Neural cell (in vitro differentiated cells): ENCODE results near the gene SPTBN2. TPM values are rescaled to one million over a fixed set of nuclear protein-coding genes. Genes with fewer than 3 reads are reported as not detected.

Experiments used
- H2AFZ ChIP-seq: fragments of 200-600, 300-800 bp; sonication (generic), shearing (Covaris generic); 2 replicates; pipeline ENCODE4 v1.6.0; 2014; ENCODE audit warnings: low read depth, mild to moderate bottlenecking, antibody characterized with exemption, low read length, moderate library complexity
- H3F3A ChIP-seq: fragments of 200-600 bp; shearing (Covaris generic); 2 replicates; pipeline ENCODE4 v1.6.1; 2016; ENCODE audit warnings: mild to moderate bottlenecking, moderate library complexity, mixed read lengths, antibody characterized with exemption, low read length; ENCODE audit not compliant: insufficient read depth, poor library complexity, severe bottlenecking
- H3K27ac ChIP-seq: fragments of 200-600, 300-800 bp; sonication (generic), shearing (Covaris generic); 2 replicates; pipeline ENCODE4 v1.5.1; 2014; ENCODE audit warnings: mild to moderate bottlenecking, low read length, moderate library complexity
- H3K27me3 ChIP-seq: fragments of 300-800, 200-600 bp; sonication (generic), shearing (Covaris generic); 2 replicates; pipeline ENCODE4 v1.6.0; 2014; ENCODE audit warnings: mild to moderate bottlenecking, low read depth, low read length, moderate library complexity; ENCODE audit not compliant: insufficient read depth
- H3K36me3 ChIP-seq: fragments of 300-800, 200-600 bp; sonication (generic), shearing (Covaris generic); 2 replicates; pipeline ENCODE4 v1.5.1; 2014; ENCODE audit warnings: mild to moderate bottlenecking, antibody characterized with exemption, low read length, moderate library complexity; ENCODE audit not compliant: insufficient read depth
- H3K4me2 ChIP-seq: fragments of 300-800, 200-600 bp; sonication (generic), shearing (Covaris generic); 2 replicates; pipeline ENCODE4 v1.6.0; 2014; ENCODE audit warnings: mild to moderate bottlenecking, low read length
- H3K4me3 ChIP-seq: fragments of 300-800, 200-600 bp; sonication (generic), shearing (Covaris generic); 2 replicates; pipeline ENCODE4 v1.5.1; 2014; ENCODE audit warnings: mild to moderate bottlenecking, low read length, moderate library complexity
- H3K79me2 ChIP-seq: fragments of 200-600 bp; shearing (Covaris generic); replicated peaks from 2 replicates; pipeline ENCODE4 v1.6.0; 2014; ENCODE audit warnings: mild to moderate bottlenecking, low read length, moderate library complexity; ENCODE audit not compliant: insufficient read depth
- H3K9ac ChIP-seq: fragments of 300-800, 200-600 bp; sonication (generic), shearing (Covaris generic); 2 replicates; pipeline ENCODE4 v1.6.1; 2016; ENCODE audit warnings: mild to moderate bottlenecking, low read length, mixed read lengths
- H3K9me2 ChIP-seq: fragments of 200-600 bp; shearing (Covaris generic); 2 replicates; pipeline ENCODE4 v1.6.1; 2016; ENCODE audit warnings: mild to moderate bottlenecking, low read length, mixed read lengths; ENCODE audit not compliant: insufficient read depth
- H3K9me3 ChIP-seq: fragments of 200-600, 300-800 bp; sonication (generic), shearing (Covaris generic); 2 replicates; pipeline ENCODE4 v1.6.1; 2016; ENCODE audit warnings: mild to moderate bottlenecking, mixed run types, low read length, moderate library complexity, mixed read lengths
- H4K20me1 ChIP-seq: fragments of 200-600 bp; shearing (Covaris generic); 2 replicates; pipeline ENCODE4 v1.6.1; 2016; ENCODE audit warnings: mild to moderate bottlenecking, mixed run types; ENCODE audit not compliant: insufficient read depth
- EP300 ChIP-seq: fragments of 450-650 bp; conservative IDR thresholded peaks from 2 replicates; pipeline ENCODE4 v1.6.1; 2014; ENCODE audit warnings: antibody characterized with exemption, mild to moderate bottlenecking, moderate library complexity; ENCODE audit not compliant: poor library complexity, severe bottlenecking
- EZH2 ChIP-seq: fragments of 200-600, 300-800 bp; shearing (Covaris generic), sonication (generic); IDR thresholded peaks from 2 replicates; pipeline ENCODE4 v1.6.1; 2014; ENCODE audit warnings: antibody characterized with exemption, low read length, borderline replicate concordance, mild to moderate bottlenecking; ENCODE audit not compliant: insufficient read depth, poor library complexity, severe bottlenecking
- MXI1 ChIP-seq: fragments of 450-650 bp; conservative IDR thresholded peaks from 2 replicates; pipeline ENCODE4 v1.6.1; 2014; ENCODE audit warnings: antibody characterized with exemption, mild to moderate bottlenecking; ENCODE audit not compliant: poor library complexity, severe bottlenecking
- POLR2AphosphoS5 ChIP-seq: IDR thresholded peaks from 2 replicates; pipeline ENCODE4 v1.6.1; 2012
- RAD21 ChIP-seq: fragments of 450-650 bp; conservative IDR thresholded peaks from 2 replicates; pipeline ENCODE4 v1.6.1; 2014; ENCODE audit warnings: antibody characterized with exemption, mild to moderate bottlenecking, moderate library complexity
- SMC3 ChIP-seq: fragments of 450-650 bp; conservative IDR thresholded peaks from 2 replicates; pipeline ENCODE4 v1.6.1; 2014; ENCODE audit warnings: antibody characterized with exemption, mild to moderate bottlenecking, moderate library complexity; ENCODE audit not compliant: poor library complexity
- TAF1 ChIP-seq: IDR thresholded peaks from 2 replicates; pipeline ENCODE4 v1.6.1; 2012; ENCODE audit warnings: low read depth
- polyA plus RNA-seq: library from polyadenylated mRNA; depleted of rRNA; stranded (reverse); fragments of >200 nt; gene quantifications from 2 replicates; pipeline ENCODE4 v1.2.3, GENCODE V29; 2014
- TF ChIP-seq, protein P1 (sequence below): fragments of 450-650 bp; IDR thresholded peaks from 2 replicates; pipeline ENCODE4 v1.5.1; 2014; ENCODE audit warnings: antibody characterized with exemption, mild to moderate bottlenecking, moderate library complexity; ENCODE audit not compliant: poor library complexity, severe bottlenecking
- TF ChIP-seq, protein P2 (sequence below): IDR thresholded peaks from 2 replicates; pipeline ENCODE4 v1.6.1; 2012; ENCODE audit warnings: borderline replicate concordance

SPTBN2 gene
- polyA plus RNA-seq, 1 donor from 2014 or later, result 159 TPM

DNA sequence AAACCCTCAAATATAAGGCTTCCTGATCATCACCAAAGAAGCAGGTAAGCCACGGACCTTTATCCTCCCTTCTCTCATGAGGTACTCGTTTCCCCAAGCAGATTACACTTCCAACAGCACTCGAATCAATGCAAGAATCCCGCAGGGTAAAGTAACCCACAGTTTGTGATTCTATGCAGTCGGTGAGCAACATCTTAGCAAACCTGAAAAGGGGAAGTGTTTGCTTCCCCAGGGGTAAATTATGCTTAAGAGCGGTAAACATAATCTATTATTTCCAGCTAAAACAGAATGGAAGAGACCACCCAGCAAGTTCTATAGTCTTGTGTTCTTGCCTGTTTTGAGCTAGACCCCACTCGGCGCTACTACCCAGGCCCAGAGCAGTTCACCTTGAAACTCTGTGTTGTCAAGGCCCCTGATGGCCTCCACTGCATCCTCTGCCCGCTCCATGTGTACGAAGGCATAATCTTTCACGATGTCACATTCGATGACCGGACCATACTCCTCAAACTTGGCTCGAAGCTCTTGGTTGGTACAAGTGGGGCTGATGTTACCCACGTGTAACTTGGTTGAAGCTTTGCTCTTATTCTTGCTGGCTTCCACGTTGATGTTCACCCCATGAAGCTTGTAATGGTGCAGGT is 52.6 kb downstream of the SPTBN2 start:
- peak overlapping the region; percentile 31 for H3K9ac ChIP-seq
- peaks cover 61% of the 10 kb centered on the region for H3K79me2 ChIP-seq
- no peaks in the 10 kb centered on the region for H4K20me1 ChIP-seq
- no peaks in the 10 kb centered on the region for H3K9me3 ChIP-seq
- H3K36me3 ChIP-seq, result no peaks in the 10 kb centered on the region
- H3K4me2 ChIP-seq, result peak overlapping the region; percentile 99
- H3K4me3 ChIP-seq, result peak overlapping the region; percentile 77
- no peaks in the 10 kb centered on the region for H3K27me3 ChIP-seq
- no peak overlapping the region for H2AFZ ChIP-seq
- no peaks in the 10 kb centered on the region for H3F3A ChIP-seq
- no peaks in the 10 kb centered on the region for H3K9me2 ChIP-seq
- peak overlapping the region; percentile 98 for H3K27ac ChIP-seq
- TF ChIP-seq POLR2AphosphoS5 (no peak), MXI1 (no peak), EP300 (no peak), TAF1 (no peak), EZH2 (no peak), RAD21 (no peak), SMC3 (no peak)
- TF ChIP-seq, protein P1, sequence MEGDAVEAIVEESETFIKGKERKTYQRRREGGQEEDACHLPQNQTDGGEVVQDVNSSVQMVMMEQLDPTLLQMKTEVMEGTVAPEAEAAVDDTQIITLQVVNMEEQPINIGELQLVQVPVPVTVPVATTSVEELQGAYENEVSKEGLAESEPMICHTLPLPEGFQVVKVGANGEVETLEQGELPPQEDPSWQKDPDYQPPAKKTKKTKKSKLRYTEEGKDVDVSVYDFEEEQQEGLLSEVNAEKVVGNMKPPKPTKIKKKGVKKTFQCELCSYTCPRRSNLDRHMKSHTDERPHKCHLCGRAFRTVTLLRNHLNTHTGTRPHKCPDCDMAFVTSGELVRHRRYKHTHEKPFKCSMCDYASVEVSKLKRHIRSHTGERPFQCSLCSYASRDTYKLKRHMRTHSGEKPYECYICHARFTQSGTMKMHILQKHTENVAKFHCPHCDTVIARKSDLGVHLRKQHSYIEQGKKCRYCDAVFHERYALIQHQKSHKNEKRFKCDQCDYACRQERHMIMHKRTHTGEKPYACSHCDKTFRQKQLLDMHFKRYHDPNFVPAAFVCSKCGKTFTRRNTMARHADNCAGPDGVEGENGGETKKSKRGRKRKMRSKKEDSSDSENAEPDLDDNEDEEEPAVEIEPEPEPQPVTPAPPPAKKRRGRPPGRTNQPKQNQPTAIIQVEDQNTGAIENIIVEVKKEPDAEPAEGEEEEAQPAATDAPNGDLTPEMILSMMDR, result no peak
- TF ChIP-seq, protein P2, sequence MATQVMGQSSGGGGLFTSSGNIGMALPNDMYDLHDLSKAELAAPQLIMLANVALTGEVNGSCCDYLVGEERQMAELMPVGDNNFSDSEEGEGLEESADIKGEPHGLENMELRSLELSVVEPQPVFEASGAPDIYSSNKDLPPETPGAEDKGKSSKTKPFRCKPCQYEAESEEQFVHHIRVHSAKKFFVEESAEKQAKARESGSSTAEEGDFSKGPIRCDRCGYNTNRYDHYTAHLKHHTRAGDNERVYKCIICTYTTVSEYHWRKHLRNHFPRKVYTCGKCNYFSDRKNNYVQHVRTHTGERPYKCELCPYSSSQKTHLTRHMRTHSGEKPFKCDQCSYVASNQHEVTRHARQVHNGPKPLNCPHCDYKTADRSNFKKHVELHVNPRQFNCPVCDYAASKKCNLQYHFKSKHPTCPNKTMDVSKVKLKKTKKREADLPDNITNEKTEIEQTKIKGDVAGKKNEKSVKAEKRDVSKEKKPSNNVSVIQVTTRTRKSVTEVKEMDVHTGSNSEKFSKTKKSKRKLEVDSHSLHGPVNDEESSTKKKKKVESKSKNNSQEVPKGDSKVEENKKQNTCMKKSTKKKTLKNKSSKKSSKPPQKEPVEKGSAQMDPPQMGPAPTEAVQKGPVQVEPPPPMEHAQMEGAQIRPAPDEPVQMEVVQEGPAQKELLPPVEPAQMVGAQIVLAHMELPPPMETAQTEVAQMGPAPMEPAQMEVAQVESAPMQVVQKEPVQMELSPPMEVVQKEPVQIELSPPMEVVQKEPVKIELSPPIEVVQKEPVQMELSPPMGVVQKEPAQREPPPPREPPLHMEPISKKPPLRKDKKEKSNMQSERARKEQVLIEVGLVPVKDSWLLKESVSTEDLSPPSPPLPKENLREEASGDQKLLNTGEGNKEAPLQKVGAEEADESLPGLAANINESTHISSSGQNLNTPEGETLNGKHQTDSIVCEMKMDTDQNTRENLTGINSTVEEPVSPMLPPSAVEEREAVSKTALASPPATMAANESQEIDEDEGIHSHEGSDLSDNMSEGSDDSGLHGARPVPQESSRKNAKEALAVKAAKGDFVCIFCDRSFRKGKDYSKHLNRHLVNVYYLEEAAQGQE, result no peak

DNA sequence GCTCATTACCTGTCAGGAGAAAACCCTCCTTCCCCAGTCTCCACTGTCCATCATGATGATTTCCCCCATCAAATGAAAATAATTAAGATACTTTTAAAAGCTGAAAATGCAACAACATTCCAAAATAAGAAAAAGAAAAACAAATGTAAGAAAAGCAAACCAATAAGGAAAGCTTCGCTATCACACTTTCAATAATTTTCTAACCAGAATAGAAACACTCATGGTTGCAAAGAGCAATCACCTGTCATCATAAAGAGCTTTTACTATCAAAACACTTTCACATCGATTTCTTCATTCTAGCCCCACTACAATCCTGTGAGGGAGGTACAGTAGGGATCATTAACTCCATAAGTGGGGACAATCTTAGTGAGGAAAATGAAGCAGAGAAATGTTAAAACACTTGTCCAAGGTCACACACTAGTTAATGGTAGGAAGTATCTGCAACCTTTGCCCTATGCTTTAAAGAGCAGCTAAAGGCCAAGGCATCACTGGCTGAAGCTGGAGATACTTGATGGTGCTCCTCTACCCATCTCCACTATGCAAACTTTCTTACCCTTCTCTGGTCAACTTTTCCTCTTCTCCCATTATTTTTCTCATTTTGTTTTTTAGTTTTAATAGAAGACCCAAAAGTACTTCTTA is 53.9 kb downstream of the SPTBN2 start:
- Histone ChIP-seq H3K4me3 (peak overlapping the region; percentile 77), H3K9me3 (no peaks in the 10 kb centered on the region), H3K9me2 (no peaks in the 10 kb centered on the region), H3K9ac (no peak overlapping the region), H3F3A (no peaks in the 10 kb centered on the region), H3K27me3 (no peaks in the 10 kb centered on the region), H4K20me1 (peaks cover 9% of the 10 kb centered on the region), H3K79me2 (peaks cover 74% of the 10 kb centered on the region), H3K4me2 (peak overlapping the region; percentile 99), H3K27ac (no peak overlapping the region), H3K36me3 (no peaks in the 10 kb centered on the region), H2AFZ (no peak overlapping the region)
- no peak for TF ChIP-seq POLR2AphosphoS5
- TF ChIP-seq EZH2, result no peak
- no peak for TF ChIP-seq EP300
- no peak for TF ChIP-seq MXI1
- no peak for TF ChIP-seq RAD21
- TF ChIP-seq SMC3, result no peak
